ENCODE data around the gene MPG.

- no peak for TF ChIP-seq CTCF (IDR thresholded peaks at IDR 0.05; ENCODE audit: borderline replicate concordance, extremely low read depth, low read length, poor library complexity, severe bottlenecking)
- TF ChIP-seq EZH2 (IDR thresholded peaks at IDR 0.05; ENCODE audit: borderline replicate concordance, low read depth, low read length, severe bottlenecking), result no peak
Measured at GRCh38 chr16:85407-85782, 7.4 kb downstream of the MPG start.
